WI38 (cell line): ENCODE results near the gene NKD1.

Source experiments
- H3K4me3 ChIP-seq: 2 replicates; pipeline ENCODE4 v1.5.1; 2011; ENCODE audit warnings: low read depth, mild to moderate bottlenecking, control low read depth, low read length
- TF ChIP-seq, protein P1 (sequence below): IDR thresholded peaks from 2 replicates; pipeline ENCODE4 v1.5.1; 2012; ENCODE audit warnings: low read depth, mild to moderate bottlenecking, control low read depth, low read length

NKD1 gene

GRCh38 chr16:50622029-50622428 is 73.8 kb downstream of the NKD1 start:
- TF ChIP-seq, protein P1, sequence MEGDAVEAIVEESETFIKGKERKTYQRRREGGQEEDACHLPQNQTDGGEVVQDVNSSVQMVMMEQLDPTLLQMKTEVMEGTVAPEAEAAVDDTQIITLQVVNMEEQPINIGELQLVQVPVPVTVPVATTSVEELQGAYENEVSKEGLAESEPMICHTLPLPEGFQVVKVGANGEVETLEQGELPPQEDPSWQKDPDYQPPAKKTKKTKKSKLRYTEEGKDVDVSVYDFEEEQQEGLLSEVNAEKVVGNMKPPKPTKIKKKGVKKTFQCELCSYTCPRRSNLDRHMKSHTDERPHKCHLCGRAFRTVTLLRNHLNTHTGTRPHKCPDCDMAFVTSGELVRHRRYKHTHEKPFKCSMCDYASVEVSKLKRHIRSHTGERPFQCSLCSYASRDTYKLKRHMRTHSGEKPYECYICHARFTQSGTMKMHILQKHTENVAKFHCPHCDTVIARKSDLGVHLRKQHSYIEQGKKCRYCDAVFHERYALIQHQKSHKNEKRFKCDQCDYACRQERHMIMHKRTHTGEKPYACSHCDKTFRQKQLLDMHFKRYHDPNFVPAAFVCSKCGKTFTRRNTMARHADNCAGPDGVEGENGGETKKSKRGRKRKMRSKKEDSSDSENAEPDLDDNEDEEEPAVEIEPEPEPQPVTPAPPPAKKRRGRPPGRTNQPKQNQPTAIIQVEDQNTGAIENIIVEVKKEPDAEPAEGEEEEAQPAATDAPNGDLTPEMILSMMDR: no peak
- no peak overlapping the region for H3K4me3 ChIP-seq

DNA sequence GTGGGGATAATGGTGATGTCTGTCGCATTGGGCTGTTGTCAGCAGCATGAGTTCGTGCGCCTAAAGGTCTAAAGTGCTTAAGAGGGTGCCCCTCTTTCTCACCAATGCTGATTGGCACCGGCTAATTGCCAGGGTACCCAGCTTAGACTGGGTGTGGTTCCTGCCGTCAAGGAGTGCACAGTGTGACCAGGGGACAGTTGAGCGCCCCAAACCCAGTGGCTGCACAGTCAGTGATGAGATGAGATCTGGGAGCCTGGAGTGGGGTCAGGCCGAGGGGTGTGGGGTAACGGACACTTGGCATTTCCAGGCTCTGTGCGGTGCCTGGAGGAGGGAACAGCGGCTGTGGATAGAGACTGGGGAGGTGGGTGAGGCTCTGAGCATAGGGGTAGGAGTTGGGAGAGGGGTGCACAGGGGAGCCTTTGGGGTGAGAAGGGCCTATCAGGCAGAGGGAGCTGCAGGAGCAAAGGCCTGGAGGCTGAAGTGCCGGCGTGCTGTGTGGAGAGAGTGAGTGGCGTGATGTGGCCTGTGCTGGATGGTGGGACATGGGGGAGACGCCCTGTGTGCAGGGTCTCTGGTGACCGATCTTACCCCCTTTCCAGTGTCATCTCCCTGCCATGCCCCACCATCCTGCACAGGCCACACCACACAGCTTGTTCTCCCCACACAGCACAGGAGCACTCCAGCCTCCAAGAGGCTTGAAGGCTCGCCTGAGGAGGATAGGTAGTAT is 74.6 kb downstream of the NKD1 start:
- TF ChIP-seq, protein P1: no peak
- no peak overlapping the region for H3K4me3 ChIP-seq

GRCh38 chr16:50624449-50624970 is 76.3 kb downstream of the NKD1 start:
- H3K4me3 ChIP-seq: no peak overlapping the region
- TF ChIP-seq, protein P1: no peak

- no peak overlapping the region for H3K4me3 ChIP-seq
- TF ChIP-seq, protein P1: no peak
These were observed 77.2 kb downstream of the NKD1 start for GRCh38 chr16:50625374-50625773.

DNA sequence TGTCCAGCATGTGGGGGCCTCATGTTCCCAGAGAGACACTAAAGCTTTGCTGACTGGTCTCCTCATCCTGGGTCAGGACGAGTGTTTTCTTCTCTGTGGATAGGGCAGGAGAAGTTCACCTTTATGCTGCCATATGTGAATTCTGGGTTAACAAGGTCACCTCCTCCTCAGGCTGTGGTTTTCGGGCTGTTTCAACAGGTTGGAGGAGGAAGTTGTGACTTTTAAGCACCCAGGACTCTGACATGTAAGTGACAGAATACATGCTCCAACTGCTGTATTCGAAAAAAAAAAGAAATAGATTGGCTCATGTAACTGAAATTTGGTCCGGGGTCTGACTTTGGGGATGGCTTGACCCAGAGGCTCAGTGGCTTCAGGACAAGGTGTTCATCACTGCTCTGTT is 78.7 kb downstream of the NKD1 start:
- TF ChIP-seq, protein P1: no peak
- H3K4me3 ChIP-seq: no peak overlapping the region

- no peak overlapping the region for H3K4me3 ChIP-seq
- TF ChIP-seq, protein P1: no peak
These were observed 79.2 kb downstream of the NKD1 start for GRCh38 chr16:50627419-50627818.

DNA sequence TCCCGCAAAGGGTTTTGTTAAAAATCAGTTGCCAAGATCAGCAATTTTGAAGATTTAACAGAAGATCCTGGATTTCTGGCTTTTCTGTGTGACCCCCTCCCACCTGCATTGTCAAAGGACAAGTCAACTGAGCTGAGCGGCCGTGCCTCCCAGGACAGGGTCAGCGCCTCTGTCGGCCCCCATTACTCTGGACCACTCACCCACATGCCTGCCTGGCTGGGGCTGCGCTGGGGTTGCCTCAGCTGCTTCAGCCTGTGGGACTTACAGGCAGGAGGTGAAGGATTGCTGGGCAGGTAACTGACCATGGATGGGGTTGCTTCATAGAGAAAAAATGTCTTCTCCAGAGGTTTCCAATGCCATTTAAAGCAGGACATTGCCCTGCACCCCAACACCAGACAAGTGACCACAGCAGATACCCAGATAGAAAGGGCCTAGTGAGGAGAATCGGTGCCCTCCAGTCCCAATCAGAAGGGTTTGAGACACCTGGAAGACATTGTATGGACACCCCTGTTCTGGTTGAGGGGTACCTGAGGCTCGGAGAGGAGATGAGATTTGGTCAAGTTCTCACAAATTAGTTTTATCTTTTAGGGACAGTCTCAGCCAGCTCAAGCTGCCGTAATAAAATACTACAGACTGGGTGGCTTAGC is 80.1 kb downstream of the NKD1 start:
- no peak overlapping the region for H3K4me3 ChIP-seq

More for the DNA sequence above, 80.1 kb downstream of the NKD1 start:
- TF ChIP-seq, protein P1: no peak
